Central memory CD8-positive, alpha-beta T cell (primary cell): Measurements from ENCODE around the gene PKNOX1.
"Not testable (repeated sequence)": the region's sequence is repeated elsewhere in the genome, so short reads cannot be mapped to it uniquely, and the experiment has no call there.

Experiments used
- ATAC-seq: fragments of 150-1000 bp; cut with Tn5 transposase; replicated peaks from 2 replicates; pipeline ENCODE4 v1.10.0; 2022; ENCODE audit warnings: mild to moderate bottlenecking, moderate FRiP score, moderate number of reproducible peaks; ENCODE audit not compliant: poor library complexity, severe bottlenecking; ENCODE audit errors: extremely low read depth
- DNase-seq, 2 donors: peaks; one replicate each; pipeline ENCODE4 v3.0.0; 2021; ENCODE audit warnings: low spot score in 2 of 2
- H3K27ac Mint-ChIP-seq: one replicate; pipeline ENCODE4 v1.8.0; 2022; ENCODE audit warnings: low read depth, mild to moderate bottlenecking, moderate library complexity, mixed read lengths
- H3K27me3 Mint-ChIP-seq: one replicate; pipeline ENCODE4 v1.8.0; 2022; ENCODE audit warnings: mixed read lengths
- H3K36me3 Mint-ChIP-seq: one replicate; pipeline ENCODE4 v1.8.0; 2022; ENCODE audit warnings: mild to moderate bottlenecking, moderate library complexity, mixed read lengths; ENCODE audit not compliant: insufficient read depth
- H3K4me1 Mint-ChIP-seq: one replicate; pipeline ENCODE4 v1.8.0; 2022; ENCODE audit warnings: mixed read lengths
- H3K4me3 Mint-ChIP-seq: one replicate; pipeline ENCODE4 v1.8.0; 2022; ENCODE audit warnings: mild to moderate bottlenecking, moderate library complexity, mixed read lengths
- H3K9me3 Mint-ChIP-seq: one replicate; pipeline ENCODE4 v1.8.0; 2022; ENCODE audit warnings: mixed read lengths

PKNOX1 gene, protein sequence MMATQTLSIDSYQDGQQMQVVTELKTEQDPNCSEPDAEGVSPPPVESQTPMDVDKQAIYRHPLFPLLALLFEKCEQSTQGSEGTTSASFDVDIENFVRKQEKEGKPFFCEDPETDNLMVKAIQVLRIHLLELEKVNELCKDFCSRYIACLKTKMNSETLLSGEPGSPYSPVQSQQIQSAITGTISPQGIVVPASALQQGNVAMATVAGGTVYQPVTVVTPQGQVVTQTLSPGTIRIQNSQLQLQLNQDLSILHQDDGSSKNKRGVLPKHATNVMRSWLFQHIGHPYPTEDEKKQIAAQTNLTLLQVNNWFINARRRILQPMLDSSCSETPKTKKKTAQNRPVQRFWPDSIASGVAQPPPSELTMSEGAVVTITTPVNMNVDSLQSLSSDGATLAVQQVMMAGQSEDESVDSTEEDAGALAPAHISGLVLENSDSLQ

DNA sequence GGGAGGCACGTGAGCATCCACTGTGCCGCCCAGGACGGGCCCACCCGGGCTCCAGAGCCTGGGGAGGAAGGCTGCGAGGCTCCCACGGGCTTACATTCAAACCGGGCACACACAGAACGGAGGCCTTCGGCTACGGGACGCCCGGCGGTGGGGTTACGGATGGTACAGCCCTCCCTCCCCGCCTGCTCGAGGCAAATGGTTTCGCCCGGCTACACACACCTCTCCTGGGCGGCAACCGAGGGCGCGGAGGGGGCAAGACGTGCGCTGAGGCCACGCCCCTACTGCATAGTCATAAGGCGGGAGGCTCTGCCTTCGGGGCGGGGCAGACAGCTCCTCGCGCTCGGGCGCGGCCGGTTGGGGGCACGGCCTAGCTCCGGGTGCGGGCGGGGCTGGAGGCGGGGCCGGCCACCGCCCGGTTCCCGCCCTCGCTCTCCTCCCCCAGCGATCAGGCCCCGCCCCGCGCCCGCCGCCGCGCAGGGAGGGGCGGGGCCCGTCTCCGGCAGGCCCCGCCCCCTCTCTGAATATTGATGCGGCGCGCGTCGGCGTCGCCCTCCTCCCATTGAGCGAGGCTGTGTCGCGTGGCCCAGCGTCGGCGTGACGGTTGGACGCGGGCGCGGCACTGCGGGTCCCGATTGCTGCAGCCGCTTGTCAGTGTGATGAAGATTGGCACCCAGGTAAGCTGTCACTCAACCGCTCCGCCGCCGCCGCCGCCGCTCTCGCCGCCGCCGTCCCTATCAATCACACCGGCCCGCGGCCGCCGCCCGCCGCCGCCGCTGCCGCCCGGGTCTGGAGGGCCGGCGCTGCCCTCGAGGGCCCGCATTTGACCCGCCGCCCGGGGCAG, at the start of gene PKNOX1:
Gene PKNOX1, plus strand, starts transcription at position 572 of the 841 bp plus-strand sequence. CDS start 29,820 bp downstream, outside the sequence.
- ATAC-seq: peak; percentile 88
- peaks cover 10% of the 10 kb centered on the region for H3K36me3 Mint-ChIP-seq
- peak; percentile 97 to 99 for DNase-seq
- peaks cover 4% of the 10 kb centered on the region for H3K4me1 Mint-ChIP-seq
- peak within 1 kb of the TSS; percentile 79 for H3K4me3 Mint-ChIP-seq
- H3K9me3 Mint-ChIP-seq: no peaks in the 10 kb centered on the region
- H3K27me3 Mint-ChIP-seq: no peaks in the 10 kb centered on the region
- H3K27ac Mint-ChIP-seq: peak within 1 kb of the TSS; percentile 82

- Mint-ChIP-seq H3K9me3 (no peaks in the 10 kb centered on the region), H3K4me1 (peaks cover 11% of the 10 kb centered on the region), H3K36me3 (no peaks in the 10 kb centered on the region), H3K27me3 (no peaks in the 10 kb centered on the region), H3K4me3 (no peak within 1 kb of the TSS), H3K27ac (peak within 1 kb of the TSS; percentile 62)
- no peak for DNase-seq
- no peak for ATAC-seq
Observed at GRCh38 chr21:42925114-42925926, 49.0 kb upstream of the PKNOX1 start, which contains the start of gene ERVH48-1. Gene ERVH48-1, minus strand, starts transcription at chr21:42925630. Its CDS starts 6,624 bp downstream, at chr21:42919006.

DNA sequence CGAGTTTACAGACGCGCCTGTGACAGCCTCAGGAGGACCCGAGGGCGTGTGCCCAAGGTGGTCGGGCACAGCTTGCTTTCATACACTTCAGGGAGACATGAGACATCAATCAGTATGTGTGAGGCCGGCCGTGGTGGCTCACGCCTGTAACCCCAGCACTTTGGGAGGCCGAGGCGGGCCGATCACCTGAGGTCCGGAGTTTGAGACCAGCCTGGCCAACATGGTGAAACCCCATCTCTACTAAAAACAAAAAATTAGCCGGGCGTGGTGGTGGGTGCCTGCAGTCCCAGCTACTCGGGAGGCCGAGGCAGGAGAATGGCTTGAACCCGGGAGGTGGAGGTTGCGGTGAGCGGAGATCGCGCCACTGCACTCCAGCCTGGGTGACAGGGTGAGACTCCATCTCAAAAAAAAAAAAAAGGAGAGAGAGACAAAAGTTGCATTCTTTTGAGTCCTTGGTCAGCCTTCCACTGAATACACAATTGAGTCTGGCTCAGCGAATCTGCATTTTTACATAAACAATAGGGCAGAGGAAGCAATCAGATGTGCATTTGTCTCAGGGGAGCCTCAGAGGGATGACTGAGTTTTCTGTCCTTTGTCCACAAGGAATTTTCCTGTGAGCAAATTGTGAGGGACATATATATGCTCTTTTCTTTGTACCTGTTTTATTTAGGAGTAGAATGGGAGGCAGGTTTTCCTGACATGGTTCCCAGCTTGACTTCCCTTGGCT, 46.7 kb upstream of the PKNOX1 start:
- H3K4me3 Mint-ChIP-seq, H3K9me3 Mint-ChIP-seq, H3K36me3 Mint-ChIP-seq, H3K27ac Mint-ChIP-seq, H3K27me3 Mint-ChIP-seq, ATAC-seq, DNase-seq: not testable (repeated sequence)
- peaks cover 11% of the 10 kb centered on the region for H3K4me1 Mint-ChIP-seq

- no peaks in the 10 kb centered on the region for H3K27me3 Mint-ChIP-seq
- no peak for ATAC-seq
- H3K36me3 Mint-ChIP-seq: no peaks in the 10 kb centered on the region
- no peaks in the 10 kb centered on the region for H3K4me1 Mint-ChIP-seq
- no peak for DNase-seq
- H3K27ac Mint-ChIP-seq: no peak overlapping the region
- no peak overlapping the region for H3K4me3 Mint-ChIP-seq
- no peaks in the 10 kb centered on the region for H3K9me3 Mint-ChIP-seq
Observed at GRCh38 chr21:42929969-42930368, 44.4 kb upstream of the PKNOX1 start.

GRCh38 chr21:42931560-42932235, 42.7 kb upstream of the PKNOX1 start:
- H3K27ac Mint-ChIP-seq: no peak overlapping the region
- H3K4me1 Mint-ChIP-seq: no peaks in the 10 kb centered on the region
- H3K4me3 Mint-ChIP-seq: no peak overlapping the region

DNA sequence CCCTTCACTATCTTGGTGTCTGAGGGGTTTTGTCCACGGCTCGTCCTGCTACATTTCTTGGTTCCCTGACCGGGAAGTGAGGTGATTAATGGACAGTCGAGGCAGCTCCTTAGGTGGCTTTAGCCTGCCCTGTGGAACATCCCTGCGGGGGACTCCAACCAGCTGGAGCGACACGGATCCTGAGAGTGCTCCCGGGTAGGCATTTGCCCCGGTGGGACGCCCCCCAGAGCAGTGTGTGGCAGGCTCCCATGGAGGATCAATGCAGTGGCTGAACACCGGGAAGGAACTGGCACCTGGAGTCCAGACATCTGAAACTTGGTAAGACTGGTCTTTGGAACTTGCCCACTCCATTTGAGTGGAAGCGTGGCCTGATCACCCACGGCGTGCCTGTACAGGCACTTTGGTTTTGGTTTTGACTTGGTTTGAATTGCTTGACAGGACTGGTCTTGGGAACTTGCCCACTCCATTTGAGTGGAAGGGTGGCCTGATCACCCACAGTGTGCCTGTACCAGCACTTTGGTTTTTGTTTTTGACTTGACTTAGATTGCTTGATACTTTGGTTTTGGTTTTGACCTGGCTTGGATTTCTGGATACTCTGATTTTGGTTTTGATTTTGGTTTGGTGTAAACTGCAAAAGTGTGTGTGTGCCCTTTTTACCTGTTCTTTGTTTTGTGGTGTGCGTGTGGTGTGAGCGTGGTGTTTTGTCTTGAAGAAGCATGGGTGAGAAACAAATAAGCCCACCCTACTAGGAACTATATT, 41.8 kb upstream of the PKNOX1 start:
- H3K9me3 Mint-ChIP-seq, H3K36me3 Mint-ChIP-seq, ATAC-seq, H3K27me3 Mint-ChIP-seq, H3K4me1 Mint-ChIP-seq, H3K4me3 Mint-ChIP-seq, DNase-seq: not testable (repeated sequence)
- H3K27ac Mint-ChIP-seq: peak overlapping the region; percentile 45

More at GRCh38 chr21:42931560-42932235, 42.7 kb upstream of the PKNOX1 start:
- no peaks in the 10 kb centered on the region for H3K9me3 Mint-ChIP-seq
- no peak for ATAC-seq
- no peaks in the 10 kb centered on the region for H3K27me3 Mint-ChIP-seq
- no peak for DNase-seq
- H3K36me3 Mint-ChIP-seq: no peaks in the 10 kb centered on the region

GRCh38 chr21:42933137-42933970, 41.0 kb upstream of the PKNOX1 start:
- H3K4me3 Mint-ChIP-seq, H3K36me3 Mint-ChIP-seq, ATAC-seq, H3K27me3 Mint-ChIP-seq, H3K9me3 Mint-ChIP-seq, DNase-seq, H3K4me1 Mint-ChIP-seq: not testable (repeated sequence)
- peak overlapping the region; percentile 45 for H3K27ac Mint-ChIP-seq

DNA sequence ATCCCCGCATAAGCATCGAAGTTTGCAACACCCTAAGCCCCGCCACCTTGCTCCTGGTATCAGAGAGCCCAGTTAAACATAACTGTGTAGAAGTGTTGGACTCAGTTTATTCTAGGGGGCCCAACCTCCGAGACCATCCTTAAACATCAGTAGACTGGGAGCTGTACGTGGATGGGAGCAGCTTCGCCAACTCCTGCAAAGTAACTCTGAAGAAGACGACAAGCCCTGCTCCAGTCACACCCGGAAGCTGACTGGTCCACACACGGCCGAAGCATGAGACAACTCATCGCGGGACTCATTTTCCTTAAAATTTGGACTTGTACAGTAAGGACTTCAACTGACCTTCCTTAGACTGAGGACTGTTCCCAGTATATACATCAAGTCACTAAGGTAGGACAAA, 40.4 kb upstream of the PKNOX1 start:
- H3K9me3 Mint-ChIP-seq, H3K4me1 Mint-ChIP-seq, H3K27me3 Mint-ChIP-seq, H3K4me3 Mint-ChIP-seq, H3K27ac Mint-ChIP-seq, DNase-seq, H3K36me3 Mint-ChIP-seq, ATAC-seq: not testable (repeated sequence)

DNA sequence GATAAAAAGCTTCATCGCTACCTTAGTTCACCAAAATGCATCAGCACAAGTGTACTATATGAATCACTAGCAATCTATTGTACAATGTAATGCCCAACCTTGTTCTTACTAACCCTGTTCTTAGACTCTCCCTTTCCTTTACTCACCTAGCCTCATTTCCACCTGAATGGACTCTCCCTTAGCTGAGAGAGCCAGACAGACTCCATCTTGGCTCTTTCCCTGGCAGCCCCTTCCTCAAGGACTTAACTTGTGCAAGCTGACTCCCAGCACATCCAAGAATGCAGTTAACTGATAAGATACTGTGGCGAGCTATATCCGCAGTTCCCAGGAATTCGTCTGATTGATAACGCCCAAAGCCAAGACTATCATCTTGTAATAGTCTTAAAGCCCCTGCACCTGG, 38.0 kb upstream of the PKNOX1 start:
- not testable (repeated sequence) for H3K27me3 Mint-ChIP-seq, H3K27ac Mint-ChIP-seq, H3K4me3 Mint-ChIP-seq, H3K9me3 Mint-ChIP-seq, DNase-seq, H3K4me1 Mint-ChIP-seq, H3K36me3 Mint-ChIP-seq, ATAC-seq
